HG03045 (cell line): Measurements from ENCODE around the gene ARHGEF26.
A peak's percentile ranks its signal among the peaks of the same experiment; 100 is the strongest.

ENCODE experiments used
- ATAC-seq: cut with Tn5 transposase; IDR thresholded peaks from one replicate; pipeline ENCODE4 v1.9.1; 2021; ENCODE audit warnings: mild to moderate bottlenecking, moderate library complexity; ENCODE audit not compliant: unreplicated experiment

ARHGEF26 gene

DNA sequence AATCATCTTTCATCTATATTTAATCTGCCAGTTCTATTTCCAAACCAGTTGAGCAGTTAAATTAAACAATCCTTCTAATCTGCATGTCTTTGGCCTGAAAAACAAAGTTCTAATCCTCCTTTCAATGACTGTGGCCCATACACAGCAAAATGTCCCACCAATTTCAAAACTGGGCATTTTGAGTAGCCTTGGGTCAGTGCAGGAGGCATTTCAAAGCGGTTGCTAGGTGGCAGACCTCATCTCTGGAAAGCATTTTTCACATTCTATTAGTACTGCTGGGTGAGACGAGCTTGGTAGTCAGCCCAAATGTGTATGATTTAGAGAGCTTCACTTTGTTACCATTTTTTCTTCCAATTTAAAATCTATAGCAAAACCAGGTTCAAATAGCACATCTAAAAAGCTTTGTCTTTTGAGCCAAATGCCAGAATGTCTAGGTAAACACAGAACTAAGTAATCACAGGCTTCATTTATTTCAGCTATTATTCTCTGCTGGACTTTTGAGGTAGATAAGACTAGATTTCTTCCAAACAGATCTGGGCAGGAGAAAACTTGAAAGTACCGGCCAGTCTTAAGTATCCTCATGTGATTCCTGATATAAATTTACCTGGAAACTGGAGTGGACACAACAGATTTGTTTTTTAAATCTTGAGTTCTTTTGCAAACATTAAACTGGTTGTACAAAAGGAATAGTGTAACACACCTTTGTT lies 8.9 kb upstream of the ARHGEF26 start:
- no peak for ATAC-seq

DNA sequence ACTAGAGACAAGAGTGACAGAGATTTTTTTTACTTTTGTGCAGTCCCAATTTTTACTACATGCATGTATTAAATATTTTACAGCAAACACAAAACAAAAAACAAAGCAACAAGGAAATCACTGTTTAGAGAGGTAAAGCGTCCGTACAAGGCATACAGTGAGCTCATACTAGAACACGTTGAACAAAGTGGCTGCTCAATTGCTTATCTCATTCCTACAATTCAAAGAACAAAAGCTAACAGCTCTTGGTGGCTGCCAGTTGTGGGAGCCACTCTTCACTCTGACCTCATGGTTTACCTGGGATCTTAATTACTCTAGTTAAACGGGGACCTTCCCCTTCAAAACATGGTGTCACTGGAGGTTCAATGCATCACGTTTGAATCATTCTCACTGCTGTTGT lies 7.6 kb upstream of the ARHGEF26 start:
- no peak for ATAC-seq

DNA sequence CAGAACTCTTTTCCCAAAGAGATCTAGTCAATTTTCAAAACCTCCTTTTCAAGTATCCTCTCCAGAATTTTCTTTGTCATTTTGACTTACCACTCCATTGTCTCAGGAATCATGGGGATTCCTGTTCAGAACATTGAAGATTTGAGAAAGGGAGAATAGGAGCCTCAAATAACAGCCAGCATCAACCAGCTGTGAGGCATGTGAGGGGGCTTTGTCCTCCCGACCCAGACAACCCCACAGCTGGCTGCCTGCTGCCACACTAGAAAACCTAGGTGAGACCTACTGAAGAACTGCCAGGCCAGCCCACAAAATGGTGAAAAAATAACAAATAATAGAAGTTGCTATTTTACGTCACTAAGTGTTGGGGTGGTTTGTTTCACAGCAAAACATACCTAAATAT lies 5.9 kb upstream of the ARHGEF26 start:
- ATAC-seq, result no peak

DNA sequence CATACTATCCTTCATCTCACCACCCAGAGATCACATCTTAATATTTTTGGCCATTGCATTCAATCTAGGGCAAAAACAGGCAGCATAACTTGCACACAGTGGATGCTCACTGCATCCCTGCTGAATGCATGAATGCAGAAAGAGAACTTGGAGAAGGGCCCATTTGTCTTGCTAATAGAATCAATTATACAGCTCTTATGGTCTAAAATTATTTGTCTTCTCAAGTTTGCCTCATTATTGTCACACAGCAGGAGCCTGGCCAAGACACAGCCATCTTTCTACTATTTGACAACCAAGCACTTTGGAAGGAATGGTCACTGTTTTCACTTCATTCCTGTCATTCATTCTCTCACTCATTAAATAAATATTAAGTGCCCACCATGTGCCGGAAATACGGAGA lies 1.2 kb upstream of the ARHGEF26 start:
- ATAC-seq, result no peak

DNA sequence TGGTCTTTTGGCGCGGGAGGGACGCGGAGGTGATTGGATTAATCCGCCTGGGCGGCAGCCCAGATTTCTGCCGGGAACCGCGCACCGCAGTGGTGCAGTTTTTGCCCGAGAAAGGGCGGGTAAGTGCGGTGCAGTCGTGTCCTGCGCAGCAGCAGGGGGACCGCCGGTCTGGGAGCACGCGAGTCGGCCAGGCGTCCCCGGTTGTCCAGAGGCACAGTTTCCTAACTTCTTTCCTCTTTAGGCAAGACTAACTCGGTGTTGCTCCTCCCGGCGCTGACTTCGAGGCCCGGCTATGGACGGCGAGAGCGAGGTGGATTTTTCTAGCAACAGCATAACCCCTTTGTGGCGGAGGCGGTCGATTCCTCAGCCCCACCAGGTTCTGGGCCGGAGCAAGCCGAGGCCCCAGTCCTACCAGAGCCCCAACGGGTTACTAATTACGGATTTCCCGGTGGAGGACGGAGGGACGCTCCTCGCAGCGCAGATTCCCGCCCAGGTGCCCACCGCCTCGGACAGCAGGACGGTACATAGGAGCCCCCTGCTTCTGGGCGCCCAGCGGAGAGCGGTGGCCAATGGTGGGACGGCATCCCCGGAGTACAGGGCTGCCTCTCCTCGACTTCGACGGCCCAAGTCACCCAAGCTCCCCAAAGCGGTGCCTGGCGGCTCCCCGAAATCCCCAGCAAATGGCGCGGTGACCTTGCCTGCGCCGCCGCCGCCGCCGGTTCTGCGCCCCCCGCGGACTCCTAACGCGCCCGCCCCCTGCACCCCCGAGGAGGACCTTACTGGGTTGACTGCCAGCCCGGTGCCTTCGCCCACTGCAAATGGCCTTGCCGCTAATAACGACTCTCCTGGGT lies 736 bp downstream of the ARHGEF26 start:
- peak; percentile 41 for ATAC-seq

DNA sequence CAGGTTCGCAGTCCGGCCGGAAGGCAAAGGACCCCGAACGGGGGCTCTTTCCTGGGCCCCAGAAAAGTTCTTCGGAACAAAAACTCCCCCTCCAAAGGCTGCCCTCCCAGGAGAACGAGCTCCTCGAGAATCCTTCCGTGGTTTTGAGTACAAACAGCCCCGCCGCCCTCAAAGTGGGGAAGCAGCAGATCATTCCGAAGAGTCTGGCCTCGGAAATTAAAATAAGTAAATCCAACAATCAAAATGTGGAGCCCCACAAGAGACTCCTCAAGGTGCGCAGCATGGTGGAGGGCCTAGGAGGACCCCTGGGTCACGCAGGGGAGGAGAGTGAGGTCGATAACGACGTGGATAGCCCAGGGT lies 1.3 kb downstream of the ARHGEF26 start:
- no peak for ATAC-seq

DNA sequence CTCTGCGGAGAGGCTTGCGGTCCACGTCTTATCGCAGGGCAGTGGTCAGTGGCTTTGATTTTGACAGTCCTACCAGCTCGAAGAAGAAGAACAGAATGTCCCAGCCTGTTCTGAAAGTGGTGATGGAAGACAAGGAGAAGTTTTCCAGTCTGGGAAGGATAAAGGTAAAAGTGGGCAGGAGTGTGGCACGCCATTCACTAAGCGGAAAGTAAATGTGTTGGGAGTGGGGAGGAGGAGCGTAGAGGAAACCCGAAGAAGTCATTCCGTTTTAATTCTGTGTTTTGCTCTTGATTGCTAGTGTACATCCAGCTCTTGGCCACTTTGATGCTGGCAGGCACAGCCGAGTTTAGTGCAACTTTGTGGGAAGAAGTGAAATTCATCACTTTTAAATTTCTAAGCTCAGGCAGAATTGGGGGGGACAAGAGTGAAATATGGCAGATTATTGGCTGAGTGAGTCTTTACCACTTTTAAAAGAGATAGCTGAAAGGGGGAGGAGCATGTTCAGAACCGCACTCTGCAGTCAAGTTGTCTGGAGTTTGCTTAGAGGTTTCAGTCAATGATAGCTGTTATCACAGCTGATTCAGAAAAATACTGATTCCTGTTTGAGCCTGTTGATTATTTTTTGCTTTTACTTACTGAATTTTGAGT lies 1.8 kb downstream of the ARHGEF26 start:
- no peak for ATAC-seq

DNA sequence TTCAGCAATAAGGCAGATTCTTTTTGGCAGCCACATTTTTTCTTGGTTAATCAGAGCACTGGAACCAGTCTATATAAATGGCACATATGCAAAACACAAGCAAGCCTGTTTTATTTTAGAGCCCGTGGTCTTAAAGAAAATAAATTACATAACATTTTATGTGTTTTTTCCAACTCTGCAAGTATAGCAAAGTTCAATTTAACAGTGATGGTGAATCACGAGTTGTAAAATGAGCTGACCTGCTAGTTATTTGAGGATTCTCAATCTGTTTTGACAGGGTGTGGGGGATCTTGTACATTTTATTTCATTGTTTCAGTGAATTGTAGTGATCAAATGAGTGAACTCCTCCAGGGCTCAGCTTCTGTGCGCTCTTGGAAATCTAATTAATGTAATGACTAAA lies 2.7 kb downstream of the ARHGEF26 start:
- no peak for ATAC-seq

DNA sequence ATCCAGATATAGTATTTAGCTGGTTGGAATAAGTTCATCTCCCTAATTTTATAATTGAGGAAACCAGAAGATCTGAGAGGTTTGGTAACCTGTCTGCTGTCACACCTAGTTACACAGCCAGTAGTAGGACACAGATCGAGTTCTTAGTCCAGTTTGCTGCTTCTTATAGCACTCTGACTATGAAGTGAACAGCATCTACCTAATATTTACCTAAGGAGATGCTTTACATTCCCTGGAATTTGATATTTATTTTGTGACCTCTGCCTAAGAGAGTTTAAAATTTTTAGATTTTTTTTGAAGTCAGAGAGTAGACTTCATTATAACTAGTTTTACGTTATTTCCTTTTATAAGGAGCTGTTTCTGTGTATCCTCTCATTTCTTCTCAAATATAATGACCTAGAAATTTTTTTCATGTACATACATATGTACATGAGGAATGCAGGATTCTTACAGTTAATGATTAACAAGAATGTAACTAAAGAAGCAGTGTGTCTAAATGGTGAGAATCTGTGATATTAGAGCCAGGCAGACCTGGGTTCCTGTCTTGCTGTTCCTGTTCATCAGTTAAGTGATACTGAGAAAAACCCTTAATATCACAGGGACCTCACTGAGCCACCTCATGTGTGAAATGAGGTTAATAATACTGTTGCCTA lies 4.3 kb downstream of the ARHGEF26 start:
- ATAC-seq, result no peak

DNA sequence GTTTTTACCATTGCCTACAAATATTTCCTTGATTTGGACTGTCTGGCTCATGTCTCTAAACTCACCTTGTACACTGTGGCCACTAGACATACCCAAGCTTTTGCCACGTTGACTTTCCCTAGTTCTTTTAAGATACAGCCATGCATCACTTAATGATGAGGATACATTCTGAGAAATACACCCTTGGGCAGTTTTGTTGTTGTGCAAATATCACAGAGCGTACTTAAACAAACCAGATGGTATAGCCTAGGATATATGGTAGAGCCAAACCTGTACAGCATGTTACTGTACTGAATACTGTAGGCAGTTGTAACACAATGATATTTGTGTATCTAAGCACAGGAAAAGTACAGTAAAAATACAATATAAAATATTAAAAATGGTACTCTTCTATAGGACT lies 5.5 kb downstream of the ARHGEF26 start:
- ATAC-seq, result no peak

DNA sequence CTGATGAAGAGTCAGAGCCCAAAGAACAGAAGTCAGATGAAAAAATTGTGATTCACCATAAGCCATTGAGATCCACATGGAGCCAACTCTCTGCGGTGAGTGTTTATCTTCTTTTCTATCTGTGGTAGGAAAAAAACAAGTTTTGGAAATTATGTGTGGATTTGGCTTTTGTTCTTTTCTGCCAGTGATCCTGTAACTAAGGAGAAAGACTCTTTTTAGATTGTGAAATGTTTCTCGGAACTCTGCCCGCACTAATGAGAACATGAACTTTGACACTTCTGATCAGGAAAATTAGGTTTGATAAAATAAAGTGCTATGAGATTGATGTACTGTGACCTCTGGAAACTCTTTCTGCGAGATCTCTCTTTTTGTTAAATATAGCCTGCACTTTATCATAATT lies 8.4 kb downstream of the ARHGEF26 start:
- no peak for ATAC-seq

DNA sequence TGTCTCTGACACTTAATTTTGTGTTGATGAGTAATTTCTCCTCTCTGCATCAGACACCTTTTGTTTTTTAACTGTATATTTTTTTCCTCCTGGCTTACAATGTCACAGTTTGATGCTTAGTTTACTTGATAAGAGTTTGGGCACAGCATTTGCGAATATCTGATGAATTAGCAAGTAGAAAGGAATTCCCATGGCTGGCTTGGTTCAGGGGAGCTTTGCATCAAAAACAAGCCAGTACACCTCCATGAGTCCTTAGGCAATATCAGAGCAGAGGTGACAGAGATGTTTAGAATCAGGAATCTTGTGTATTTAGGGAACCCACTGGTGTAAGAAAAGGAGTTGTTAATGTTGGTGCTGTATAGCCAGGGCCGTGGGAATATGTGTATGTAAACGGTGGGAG lies 9.3 kb downstream of the ARHGEF26 start:
- no peak for ATAC-seq

DNA sequence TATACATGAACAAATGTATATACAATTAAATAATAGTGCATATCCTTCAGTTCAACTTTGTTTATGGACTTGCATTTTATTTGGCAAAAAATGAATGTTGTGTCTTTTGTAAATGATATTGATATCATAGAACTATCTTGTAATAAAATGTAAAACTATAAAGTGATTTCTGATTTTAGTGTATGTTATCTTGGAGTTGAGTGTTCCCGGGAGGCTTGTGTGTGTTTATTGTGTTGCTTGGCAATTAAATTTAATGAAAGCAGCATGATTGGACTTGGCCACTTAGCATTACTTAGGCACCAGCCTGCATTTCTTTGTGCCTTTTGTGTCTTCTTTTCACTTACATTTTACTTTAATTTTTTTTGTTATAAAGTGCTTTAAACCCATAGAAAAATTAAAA lies 10.6 kb downstream of the ARHGEF26 start:
- no peak for ATAC-seq

DNA sequence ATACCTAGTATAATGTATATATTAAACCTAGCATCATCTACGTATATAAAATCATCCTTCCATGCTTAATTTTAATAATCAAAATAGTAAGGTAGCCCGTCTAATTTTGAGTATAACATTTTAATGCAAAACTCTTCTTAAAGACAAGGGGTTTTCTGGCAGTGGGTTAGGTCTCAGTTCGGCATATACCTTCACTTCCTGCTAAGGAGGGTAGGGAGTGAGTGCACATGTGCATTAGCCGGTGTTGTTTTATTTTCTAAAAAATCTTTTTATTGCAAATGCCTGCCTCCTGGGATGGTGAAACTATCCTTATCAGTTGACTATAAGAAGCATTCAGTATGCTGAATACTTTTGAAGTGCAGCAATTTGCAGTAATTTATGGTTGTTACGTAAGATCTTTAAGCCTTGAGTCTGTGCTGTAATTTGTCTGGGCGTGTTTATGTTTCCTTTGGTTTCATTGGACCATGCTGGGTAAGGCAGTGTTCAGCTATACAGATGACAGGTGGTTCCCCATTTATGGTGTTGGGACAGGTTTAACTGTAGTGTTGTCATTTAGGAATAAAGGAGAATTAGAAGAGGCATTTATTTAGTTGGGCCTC lies 11.7 kb downstream of the ARHGEF26 start:
- no peak for ATAC-seq

DNA sequence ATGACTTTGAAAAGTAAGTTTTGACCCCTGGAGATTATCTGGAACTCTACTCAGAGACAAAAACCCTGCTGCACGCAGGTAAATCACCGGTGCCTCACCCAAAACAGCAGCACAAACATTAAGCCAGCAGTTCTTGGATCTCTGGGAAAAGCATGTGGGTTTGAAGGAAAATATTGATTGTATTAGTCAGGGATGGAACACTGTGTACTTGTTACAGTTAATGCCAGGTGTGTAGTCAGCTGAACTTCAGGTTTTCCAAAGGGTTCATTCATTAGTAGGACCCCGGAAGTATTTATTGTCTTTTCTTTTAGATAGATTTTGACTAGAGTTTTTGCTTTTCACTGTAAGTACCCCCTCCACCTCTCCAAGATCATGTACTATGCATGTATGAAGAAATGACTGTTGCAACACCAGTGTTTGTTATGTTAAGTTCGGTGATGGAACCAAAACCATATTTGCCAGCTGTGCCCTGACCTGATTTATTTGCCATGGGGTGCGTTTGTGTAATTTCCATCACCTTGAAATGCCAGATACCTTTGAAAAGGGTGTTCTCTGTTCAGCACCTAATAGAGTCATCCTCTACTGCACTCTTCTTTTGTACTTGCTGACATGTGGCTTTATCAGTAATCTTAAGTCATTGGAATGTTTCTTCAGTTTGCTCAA lies 14.5 kb downstream of the ARHGEF26 start:
- no peak for ATAC-seq

DNA sequence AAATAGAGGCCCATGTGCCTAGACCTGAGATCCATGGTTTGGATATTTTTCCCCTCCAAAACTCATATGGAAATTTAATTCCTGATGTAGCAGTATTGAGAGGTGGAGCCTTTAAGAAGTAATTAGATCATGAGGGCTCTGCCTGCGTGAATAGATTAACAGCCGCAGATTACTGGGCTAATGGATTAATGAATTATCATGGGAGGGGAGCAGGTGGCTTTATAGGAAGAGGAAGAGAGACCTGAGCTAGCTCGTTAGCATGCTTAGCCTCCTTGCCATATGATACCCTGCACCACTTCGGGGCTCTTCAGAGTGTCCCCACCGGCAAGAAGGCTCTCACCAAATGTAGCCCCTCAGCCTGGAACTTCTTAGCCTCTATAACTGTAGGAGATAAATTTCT lies 15.8 kb downstream of the ARHGEF26 start:
- no peak for ATAC-seq

DNA sequence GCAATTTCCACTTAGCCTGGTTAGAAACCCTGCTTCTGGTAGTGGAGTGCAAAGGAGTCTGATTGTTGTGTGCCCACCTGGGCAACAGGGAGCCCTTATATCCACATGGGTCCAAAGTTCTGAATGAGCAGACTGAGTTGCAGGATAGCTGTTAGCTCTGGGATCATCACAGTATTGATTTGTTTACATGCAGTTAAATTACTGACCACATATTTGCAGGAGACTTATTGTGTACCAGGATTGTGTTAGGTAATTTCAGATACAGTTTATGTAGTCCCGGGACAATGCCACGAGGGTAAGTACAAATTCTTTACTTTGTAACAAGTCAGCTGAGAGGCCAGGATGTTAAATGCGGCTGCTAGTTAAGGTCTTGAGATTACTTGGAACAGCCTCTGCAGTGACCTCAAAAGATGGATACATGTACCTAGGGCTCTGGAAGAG lies 18.8 kb downstream of the ARHGEF26 start:
- no peak for ATAC-seq

DNA sequence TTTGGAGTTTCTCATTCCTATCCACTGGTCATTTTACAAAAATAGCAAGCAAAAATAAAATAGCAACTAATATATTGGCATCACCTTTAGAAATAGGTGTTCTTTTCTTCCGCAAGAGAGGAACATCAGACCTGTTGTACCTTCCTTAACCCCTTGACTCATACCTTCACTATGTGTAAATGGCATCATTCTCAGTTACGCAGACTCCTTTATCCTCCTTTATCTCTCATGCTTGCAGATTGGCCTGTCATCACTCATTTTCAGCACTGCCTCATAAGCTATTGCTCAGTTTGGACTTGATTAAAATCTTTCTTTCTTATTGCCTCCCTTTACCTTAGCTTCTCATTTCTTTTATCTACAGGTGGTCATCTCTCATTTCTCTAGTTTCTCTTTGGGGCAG lies 21.4 kb downstream of the ARHGEF26 start:
- no peak for ATAC-seq

DNA sequence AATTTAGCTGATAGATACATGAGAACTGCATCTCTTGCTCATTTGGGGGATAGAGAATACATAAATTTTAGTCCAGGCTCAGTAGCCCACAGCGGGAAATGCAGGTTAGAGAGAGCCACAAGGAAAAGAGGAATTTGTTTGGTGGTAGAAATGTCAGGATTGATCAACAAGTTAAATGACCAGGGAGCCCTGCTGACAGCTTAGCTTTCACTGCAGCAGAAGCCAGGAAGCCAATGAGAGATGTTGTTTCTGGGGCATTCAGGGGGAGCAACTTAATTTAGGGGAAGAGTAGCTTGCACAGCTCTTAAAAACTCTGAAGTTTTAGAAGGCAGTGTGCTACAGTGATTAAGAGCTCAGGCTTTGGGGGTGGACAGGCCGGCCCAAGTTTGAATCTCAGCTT lies 22.7 kb downstream of the ARHGEF26 start:
- ATAC-seq, result no peak

DNA sequence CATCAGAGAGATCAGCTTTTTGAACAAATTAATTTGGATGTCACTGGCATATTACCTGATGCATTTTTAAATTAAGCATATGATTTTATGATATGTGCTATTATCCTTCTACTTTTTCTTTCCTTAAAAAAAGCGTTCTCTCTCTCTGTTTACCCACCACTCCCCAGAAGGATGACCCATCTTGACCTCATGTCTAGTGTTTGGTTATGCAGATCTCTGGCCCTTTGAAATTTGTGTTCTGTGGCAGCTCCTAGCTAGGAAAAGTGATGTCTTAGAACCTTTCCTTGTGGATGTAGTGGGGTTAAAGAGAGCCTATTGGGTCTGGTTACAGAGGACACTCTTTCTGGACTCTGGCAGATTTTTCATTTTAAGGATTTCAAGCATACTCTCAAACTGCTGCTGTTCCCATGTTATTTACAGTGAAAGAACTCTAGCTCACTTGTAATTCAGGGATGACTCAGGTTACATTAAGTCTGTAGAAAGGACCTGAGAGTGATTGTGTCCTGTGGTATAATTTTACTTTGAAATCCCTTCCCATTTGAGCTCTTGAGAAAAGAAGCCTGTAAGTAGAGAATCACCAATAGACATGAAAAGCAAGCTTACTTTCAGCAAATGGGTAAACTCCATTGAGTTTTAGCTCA lies 23.8 kb downstream of the ARHGEF26 start:
- ATAC-seq, result no peak
